Coronary artery (tissue), 2 donors: ENCODE measurements around the gene POC1A.

Experiments
- DNase-seq: peaks from one replicate; pipeline ENCODE4 v3.0.0-alpha.2; 2017; ENCODE audit warnings: low spot score
- H3K27ac ChIP-seq, 2 donors: fragments of 200-600 bp; sonication (generic); one replicate each; pipeline ENCODE4 v1.5.1; 2016 to 2019
- H3K4me3 ChIP-seq: fragments of 200-600 bp; sonication (generic); 2 replicates; pipeline ENCODE4 v1.5.1; 2016; ENCODE audit warnings: mild to moderate bottlenecking, moderate library complexity
- CTCF ChIP-seq: fragments of 200-600 bp; sonication (generic); IDR thresholded peaks from one replicate; pipeline ENCODE4 v1.5.1; 2019; ENCODE audit warnings: antibody characterized with exemption

Gene POC1A

GRCh38 chr3:52176951-52177700 is 22.9 kb upstream of the POC1A start:
- no peak for DNase-seq
- H3K27ac ChIP-seq = no peak overlapping the region
- H3K4me3 ChIP-seq = no peak overlapping the region
- no peak for TF ChIP-seq CTCF

- no peak for TF ChIP-seq CTCF
- DNase-seq = no peak
- Histone ChIP-seq H3K27ac (no peak overlapping the region), H3K4me3 (no peak overlapping the region)
Measured at GRCh38 chr3:52176180-52176752, 22.0 kb upstream of the POC1A start.

- DNase-seq = no peak
- no peak overlapping the region for H3K27ac ChIP-seq
- H3K4me3 ChIP-seq = no peak overlapping the region
- TF ChIP-seq CTCF = no peak
Measured at GRCh38 chr3:52175416-52176179, 21.4 kb upstream of the POC1A start.

DNA sequence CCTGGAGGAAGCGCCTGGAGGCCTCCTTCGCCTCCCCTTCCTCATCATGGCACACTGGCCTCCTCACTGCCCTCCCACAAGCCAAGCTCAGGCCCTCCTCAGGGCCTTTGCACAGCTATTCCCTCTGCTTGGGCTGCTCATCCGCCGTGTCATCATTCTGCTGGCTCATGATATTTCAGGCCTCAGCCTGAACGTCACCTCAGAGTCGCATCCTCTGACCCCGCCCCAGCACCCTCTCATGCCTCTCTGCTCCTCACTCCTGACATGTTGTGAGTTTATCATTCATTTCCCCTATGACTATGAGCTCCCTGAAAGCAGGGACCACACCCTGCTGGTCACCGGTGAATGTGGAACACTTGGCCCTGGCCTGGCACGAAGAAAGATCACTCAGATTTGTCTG is 20.7 kb upstream of the POC1A start:
- DNase-seq = no peak
- no peak overlapping the region for H3K4me3 ChIP-seq
- H3K27ac ChIP-seq = no peak overlapping the region
- TF ChIP-seq CTCF = no peak

DNA sequence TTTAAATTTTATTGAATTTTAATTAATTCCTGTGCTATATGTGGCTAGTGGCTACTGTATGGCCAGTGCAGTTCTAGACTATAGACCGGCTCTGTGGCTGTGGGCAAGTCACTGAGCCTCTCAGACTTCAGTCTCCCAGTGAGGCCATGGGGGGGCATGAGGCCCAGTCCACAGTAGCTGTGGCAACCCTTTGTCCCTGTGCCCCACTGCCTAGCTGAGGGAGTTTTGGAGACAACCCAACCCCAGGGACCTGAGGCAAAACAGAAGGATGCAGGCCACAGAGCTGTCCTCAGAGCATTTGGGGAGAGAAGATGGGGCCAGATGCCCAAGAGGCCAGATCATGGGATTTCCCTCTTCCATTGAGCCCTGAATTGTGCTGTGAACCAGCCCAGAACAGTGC is 18.9 kb upstream of the POC1A start:
- DNase-seq = no peak
- TF ChIP-seq CTCF = no peak
- Histone ChIP-seq H3K4me3 (no peak overlapping the region), H3K27ac (no peak overlapping the region)

DNA sequence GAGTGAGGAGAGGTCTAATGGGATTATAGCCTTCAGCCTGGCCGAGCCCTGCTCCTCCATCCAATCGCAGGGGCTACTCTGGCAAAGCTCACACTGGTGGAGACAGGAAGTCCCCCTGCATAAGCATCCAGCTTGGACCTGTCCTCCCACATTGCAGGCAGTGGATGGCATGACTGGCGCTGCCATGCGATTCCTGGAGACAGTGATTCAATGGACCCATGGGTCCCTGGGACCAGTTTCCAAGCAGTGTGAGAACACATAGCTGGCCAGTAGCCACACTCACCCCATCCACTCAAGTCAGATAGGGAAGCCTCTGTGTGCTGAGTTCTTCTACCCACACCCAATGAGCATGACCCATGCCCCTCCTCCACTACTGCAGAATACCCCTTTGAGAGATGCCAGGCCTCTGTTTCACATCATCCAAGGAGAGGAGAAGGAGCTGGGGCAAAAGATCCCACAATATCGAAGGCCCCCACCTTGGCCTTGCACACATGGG is 18.1 kb upstream of the POC1A start:
- TF ChIP-seq CTCF = no peak
- H3K27ac ChIP-seq = no peak overlapping the region
- no peak for DNase-seq
- H3K4me3 ChIP-seq = no peak overlapping the region
